ENCODE measurements around the gene CAMK2G. TPM values are rescaled to one million over a fixed set of nuclear protein-coding genes. Genes with fewer than 3 reads are reported as not detected.

The CAMK2G gene
- total RNA-seq, 1 experiment from 2014 or later = 58.9 TPM

- DNase-seq = no peak
- CTCF ChIA-PET = no interaction called here
- no peak overlapping the region for H3K27ac Mint-ChIP-seq (ENCODE audit: unreplicated experiment)
- no peaks in the 10 kb centered on the region for H3K4me1 Mint-ChIP-seq (ENCODE audit: low read depth, unreplicated experiment)
- TF ChIP-seq, protein P1, sequence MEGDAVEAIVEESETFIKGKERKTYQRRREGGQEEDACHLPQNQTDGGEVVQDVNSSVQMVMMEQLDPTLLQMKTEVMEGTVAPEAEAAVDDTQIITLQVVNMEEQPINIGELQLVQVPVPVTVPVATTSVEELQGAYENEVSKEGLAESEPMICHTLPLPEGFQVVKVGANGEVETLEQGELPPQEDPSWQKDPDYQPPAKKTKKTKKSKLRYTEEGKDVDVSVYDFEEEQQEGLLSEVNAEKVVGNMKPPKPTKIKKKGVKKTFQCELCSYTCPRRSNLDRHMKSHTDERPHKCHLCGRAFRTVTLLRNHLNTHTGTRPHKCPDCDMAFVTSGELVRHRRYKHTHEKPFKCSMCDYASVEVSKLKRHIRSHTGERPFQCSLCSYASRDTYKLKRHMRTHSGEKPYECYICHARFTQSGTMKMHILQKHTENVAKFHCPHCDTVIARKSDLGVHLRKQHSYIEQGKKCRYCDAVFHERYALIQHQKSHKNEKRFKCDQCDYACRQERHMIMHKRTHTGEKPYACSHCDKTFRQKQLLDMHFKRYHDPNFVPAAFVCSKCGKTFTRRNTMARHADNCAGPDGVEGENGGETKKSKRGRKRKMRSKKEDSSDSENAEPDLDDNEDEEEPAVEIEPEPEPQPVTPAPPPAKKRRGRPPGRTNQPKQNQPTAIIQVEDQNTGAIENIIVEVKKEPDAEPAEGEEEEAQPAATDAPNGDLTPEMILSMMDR (IDR thresholded peaks at IDR 0.05; ENCODE audit: unreplicated experiment) = no peak
- H3K27me3 Mint-ChIP-seq (ENCODE audit: unreplicated experiment) = no peaks in the 10 kb centered on the region
- no TSS peak for BruUV-seq (replicated peaks)
- intact Hi-C loops (cut with micrococcal nuclease; ENCODE audit: unreplicated experiment) = no loop called here
- H3K4me3 Mint-ChIP-seq (ENCODE audit: low read depth, unreplicated experiment) = no peak overlapping the region
- no peaks in the 10 kb centered on the region for H3K9me3 Mint-ChIP-seq (ENCODE audit: low read depth, unreplicated experiment)
- H3K36me3 Mint-ChIP-seq (ENCODE audit: insufficient read depth, unreplicated experiment) = peaks cover 55% of the 10 kb centered on the region
These were observed 73.6 kb downstream of the CAMK2G start for GRCh38 chr10:73800560-73801252.

GRCh38 chr10:73799899-73800559 is 74.3 kb downstream of the CAMK2G start:
- H3K36me3 Mint-ChIP-seq (ENCODE audit: insufficient read depth, unreplicated experiment) = peaks cover 61% of the 10 kb centered on the region
- intact Hi-C loops (cut with micrococcal nuclease; ENCODE audit: unreplicated experiment) = no loop called here
- DNase-seq = no peak
- TF ChIP-seq, protein P1 (IDR thresholded peaks at IDR 0.05; ENCODE audit: unreplicated experiment) = no peak
- BruUV-seq (replicated peaks) = no TSS peak
- no peaks in the 10 kb centered on the region for H3K9me3 Mint-ChIP-seq (ENCODE audit: low read depth, unreplicated experiment)
- CTCF ChIA-PET = interaction anchor here (1.9 kb wide), 1 partner anchor 18 kb away, joined by 3 read pairs; the partner anchor contains the start of gene CHCHD1
- no peaks in the 10 kb centered on the region for H3K4me1 Mint-ChIP-seq (ENCODE audit: low read depth, unreplicated experiment)
- no peaks in the 10 kb centered on the region for H3K27me3 Mint-ChIP-seq (ENCODE audit: unreplicated experiment)
- H3K4me3 Mint-ChIP-seq (ENCODE audit: low read depth, unreplicated experiment) = no peak overlapping the region
- no peak overlapping the region for H3K27ac Mint-ChIP-seq (ENCODE audit: unreplicated experiment)

GRCh38 chr10:73798927-73799560 is 75.3 kb downstream of the CAMK2G start:
- CTCF ChIA-PET = interaction anchor here (1.9 kb wide), 1 partner anchor 17 kb away, joined by 3 read pairs; the partner anchor contains the start of gene CHCHD1
- Mint-ChIP-seq H3K36me3 (ENCODE audit: insufficient read depth, unreplicated experiment) (peaks cover 62% of the 10 kb centered on the region), H3K27ac (ENCODE audit: unreplicated experiment) (no peak overlapping the region), H3K27me3 (ENCODE audit: unreplicated experiment) (no peaks in the 10 kb centered on the region), H3K4me1 (ENCODE audit: low read depth, unreplicated experiment) (no peaks in the 10 kb centered on the region), H3K4me3 (ENCODE audit: low read depth, unreplicated experiment) (no peak overlapping the region), H3K9me3 (ENCODE audit: low read depth, unreplicated experiment) (no peaks in the 10 kb centered on the region)
- BruUV-seq (replicated peaks) = no TSS peak
- intact Hi-C loops (cut with micrococcal nuclease; ENCODE audit: unreplicated experiment) = no loop called here
- TF ChIP-seq, protein P1 (IDR thresholded peaks at IDR 0.05; ENCODE audit: unreplicated experiment) = no peak
- DNase-seq = no peak

DNA sequence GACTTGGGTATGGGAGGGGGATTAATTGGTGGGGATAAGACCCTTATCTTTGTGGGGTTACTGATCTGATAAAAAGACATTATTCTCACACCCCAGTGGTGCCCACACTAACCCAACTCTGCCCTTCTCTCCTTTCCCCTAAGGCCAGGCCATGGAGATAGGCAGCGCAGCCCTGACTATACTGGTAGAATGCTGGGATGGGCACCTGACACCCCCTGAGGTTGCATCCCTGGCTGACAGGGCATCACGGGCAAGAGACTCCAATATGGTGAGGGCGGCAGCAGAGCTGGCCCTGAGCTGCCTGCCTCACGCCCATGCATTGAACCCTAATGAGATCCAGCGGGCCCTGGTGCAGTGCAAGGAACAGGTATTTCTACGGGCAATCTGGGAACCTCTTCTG is 76.3 kb downstream of the CAMK2G start:
- DNase-seq = no peak
- no peak overlapping the region for H3K4me3 Mint-ChIP-seq (ENCODE audit: low read depth, unreplicated experiment)
- intact Hi-C loops (cut with micrococcal nuclease; ENCODE audit: unreplicated experiment) = no loop called here
- no peaks in the 10 kb centered on the region for H3K27me3 Mint-ChIP-seq (ENCODE audit: unreplicated experiment)
- no peak overlapping the region for H3K27ac Mint-ChIP-seq (ENCODE audit: unreplicated experiment)
- H3K36me3 Mint-ChIP-seq (ENCODE audit: insufficient read depth, unreplicated experiment) = peaks cover 55% of the 10 kb centered on the region
- no peaks in the 10 kb centered on the region for H3K4me1 Mint-ChIP-seq (ENCODE audit: low read depth, unreplicated experiment)
- no TSS peak for BruUV-seq (replicated peaks)
- CTCF ChIA-PET = interaction anchor here (1.9 kb wide), 1 partner anchor 17 kb away, joined by 3 read pairs; the partner anchor contains the start of gene CHCHD1
- TF ChIP-seq, protein P1 (IDR thresholded peaks at IDR 0.05; ENCODE audit: unreplicated experiment) = no peak
- H3K9me3 Mint-ChIP-seq (ENCODE audit: low read depth, unreplicated experiment) = no peaks in the 10 kb centered on the region
